Tibial nerve (tissue), 4 donors: ENCODE results near the gene DIAPH1. TPM values are rescaled to one million over a fixed set of nuclear protein-coding genes. Genes with fewer than 3 reads are reported as not detected.
A peak's percentile ranks its signal among the peaks of the same experiment; 100 is the strongest.

Experiments
- DNase-seq, 2 donors: peaks; one replicate each; pipeline ENCODE4 v3.0.0-alpha.2; 2019; ENCODE audit warnings: low spot score in 2 of 2
- H3K27ac ChIP-seq, 4 donors: fragments of 200-600 bp; sonication (generic) in 3 of 4; one replicate each; pipeline ENCODE4 v1.5.1; 2017 to 2019; ENCODE audit warnings: mild to moderate bottlenecking in 1 of 4
- H3K27me3 ChIP-seq, 2 donors: fragments of 200-600 bp; sonication (generic) in 1 of 2; one replicate each; pipeline versions ENCODE4 v1.5.1 to v1.6.0; 2017 to 2019
- H3K36me3 ChIP-seq, 3 donors: fragments of 200-600 bp; sonication (generic); one replicate each; pipeline ENCODE4 v1.5.1; 2018 to 2019
- H3K4me1 ChIP-seq, 4 donors: fragments of 200-600 bp; sonication (generic) in 3 of 4; one replicate each; pipeline ENCODE4 v1.5.1; 2017 to 2019
- H3K4me3 ChIP-seq, 4 donors: fragments of 200-600 bp; sonication (generic) in 3 of 4; one replicate each; pipeline ENCODE4 v1.5.1; 2017 to 2019; ENCODE audit warnings: mild to moderate bottlenecking in 1 of 4, moderate library complexity in 1 of 4
- H3K9me3 ChIP-seq, 4 donors: fragments of 200-600 bp; sonication (generic) in 3 of 4; one replicate each; pipeline ENCODE4 v1.5.1; 2017 to 2019
- CTCF ChIP-seq, 5 experiments: fragments of 200-600 bp in 3 of 5; fragments of 450-650 bp in 2 of 5; sonication (generic) in 3 of 5; IDR thresholded peaks; one replicate each; pipeline ENCODE4 v1.5.1; 2016 to 2019; ENCODE audit warnings: antibody characterized with exemption in 5 of 5, mild to moderate bottlenecking in 3 of 5, moderate library complexity in 2 of 5
- EP300 ChIP-seq, 2 donors: sonication (generic); formaldehyde crosslinking; IDR thresholded peaks; one replicate each; pipeline ENCODE4 v1.6.1; 2017; ENCODE audit warnings: antibody characterized with exemption in 2 of 2, mild to moderate bottlenecking in 1 of 2
- POLR2A ChIP-seq, 2 donors: fragments of 450-650 bp; IDR thresholded peaks; one replicate each; pipeline ENCODE4 v1.6.1; 2017; ENCODE audit warnings: antibody characterized with exemption in 2 of 2, mild to moderate bottlenecking in 2 of 2, moderate library complexity in 2 of 2
- WGBS, 2 donors: methylation state at CpG; one replicate each; pipeline ENCODE4 v1.1.5; 2018; 5-methylcytosine and 5-hydroxymethylcytosine counted together
- total RNA-seq, 4 donors: library from RNA; depleted of rRNA; stranded (reverse); fragments of >200 nt; gene quantifications; one replicate each; pipeline ENCODE4 v1.1.0, GENCODE V29; 2016

Gene DIAPH1
- total RNA-seq, 4 donors from 2014 or later: 59.4 to 102 (median 64.0) TPM

- 66 to 71% methylated on average over 59 to 63 of the region's 68 CpGs for WGBS, 2 donors
These were observed 126.5 kb downstream of the DIAPH1 start for GRCh38 chr5:141492168-141492885.

GRCh38 chr5:141491323-141492167, 127.3 kb downstream of the DIAPH1 start:
- peak overlapping the region in 1 of 4 donors; percentile 22 for H3K4me3 ChIP-seq
- 75 to 81% methylated on average over 44 to 63 of the region's 66 CpGs for WGBS, 2 donors
- DNase-seq: no peak
- peaks cover 0 to 63% (median 0%) of the 10 kb centered on the region in 3 donors for H3K36me3 ChIP-seq
- peaks cover 0 to 36% (median 12%) of the 10 kb centered on the region in 4 donors for H3K4me1 ChIP-seq
- no peaks in the 10 kb centered on the region for H3K9me3 ChIP-seq
- no peaks in the 10 kb centered on the region for H3K27me3 ChIP-seq
- TF ChIP-seq EP300 (IDR thresholded peaks at IDR 0.05): no peak
- no peak for TF ChIP-seq CTCF (IDR thresholded peaks at IDR 0.05)
- no peak for TF ChIP-seq POLR2A (IDR thresholded peaks at IDR 0.05)
- no peak overlapping the region for H3K27ac ChIP-seq

More at GRCh38 chr5:141492168-141492885, 126.5 kb downstream of the DIAPH1 start:
- H3K36me3 ChIP-seq: peaks cover 0 to 67% (median 0%) of the 10 kb centered on the region in 3 donors
- TF ChIP-seq CTCF (IDR thresholded peaks at IDR 0.05): no peak
- no peak for TF ChIP-seq EP300 (IDR thresholded peaks at IDR 0.05)
- TF ChIP-seq POLR2A (IDR thresholded peaks at IDR 0.05): no peak
- no peak overlapping the region for H3K27ac ChIP-seq
- DNase-seq: no peak
- peaks cover 0 to 36% (median 12%) of the 10 kb centered on the region in 4 donors for H3K4me1 ChIP-seq
- H3K9me3 ChIP-seq: no peaks in the 10 kb centered on the region
- no peaks in the 10 kb centered on the region for H3K27me3 ChIP-seq
- H3K4me3 ChIP-seq: peak overlapping the region in 1 of 4 donors; percentile 22

- DNase-seq: no peak
- Histone ChIP-seq H3K27ac (no peak overlapping the region), H3K27me3 (no peaks in the 10 kb centered on the region), H3K4me3 (no peak overlapping the region), H3K9me3 (no peaks in the 10 kb centered on the region), H3K4me1 (peaks cover 0 to 36% (median 12%) of the 10 kb centered on the region in 4 donors), H3K36me3 (peaks cover 0 to 62% (median 0%) of the 10 kb centered on the region in 3 donors)
- 90 to 93% methylated on average over 10 of the region's 13 CpGs for WGBS, 2 donors
- TF ChIP-seq POLR2A (IDR thresholded peaks at IDR 0.05) (no peak), EP300 (IDR thresholded peaks at IDR 0.05) (no peak), CTCF (IDR thresholded peaks at IDR 0.05) (no peak)
These were observed 128.0 kb downstream of the DIAPH1 start for GRCh38 chr5:141490771-141491170.

GRCh38 chr5:141490271-141490670, 128.5 kb downstream of the DIAPH1 start:
- H3K27me3 ChIP-seq: no peaks in the 10 kb centered on the region
- TF ChIP-seq POLR2A (IDR thresholded peaks at IDR 0.05) (no peak), EP300 (IDR thresholded peaks at IDR 0.05) (no peak), CTCF (IDR thresholded peaks at IDR 0.05) (no peak)
- peaks cover 0 to 65% (median 0%) of the 10 kb centered on the region in 3 donors for H3K36me3 ChIP-seq

More at GRCh38 chr5:141490271-141490670, 128.5 kb downstream of the DIAPH1 start:
- 95 to 96% methylated on average over 10 of the region's 10 CpGs for WGBS, 2 donors
- DNase-seq: no peak
- no peak overlapping the region for H3K27ac ChIP-seq
- no peaks in the 10 kb centered on the region for H3K9me3 ChIP-seq
- peaks cover 0 to 41% (median 12%) of the 10 kb centered on the region in 4 donors for H3K4me1 ChIP-seq
- H3K4me3 ChIP-seq: no peak overlapping the region
